SK-N-SH (cell line): ENCODE measurements around the gene CREB5. TPM values are rescaled to one million over a fixed set of nuclear protein-coding genes. Genes with fewer than 3 reads are reported as not detected.

ENCODE experiments used
- CTCF ChIA-PET: fragments of 300-600, 350-600 bp; formaldehyde crosslinking; extraction: SDS; loops from one replicate; lab custom pipeline; 2021; lab: Yijun Ruan, JAX
- POLR2A ChIA-PET: fragments of 350-600 bp; sonication (Branson Sonifier 250); formaldehyde crosslinking; extraction: SDS; loops from one replicate; lab custom pipeline; 2020; ENCODE audit warnings: antibody characterized with exemption, inconsistent platforms; lab: Yijun Ruan, JAX
- DNase-seq: peaks from one replicate; pipeline ENCODE4 v3.0.0; 2012
- H2AFZ ChIP-seq: fragments of 200-600 bp; sonication (generic); 2 replicates; pipeline ENCODE4 v1.8.1; 2016; ENCODE audit warnings: antibody characterized with exemption, mild to moderate bottlenecking, low read depth
- H3F3A ChIP-seq: fragments of 200-600 bp; sonication (generic); replicated peaks from 2 replicates; pipeline ENCODE3; 2016; ENCODE audit warnings: antibody characterized with exemption, mild to moderate bottlenecking; ENCODE audit not compliant: insufficient read depth
- H3K27ac ChIP-seq, 2 experiments: fragments of 200-500 bp in 1 of 2; fragments of 200-600 bp in 1 of 2; sonication (Bioruptor generic) in 1 of 2; sonication (generic), shearing (Covaris generic) in 1 of 2; 2 replicates each; pipeline versions ENCODE4 v1.5.1 to v1.6.1; 2014 to 2016; ENCODE audit warnings: low read depth in 2 of 2, inconsistent platforms in 1 of 2, low read length in 1 of 2, mild to moderate bottlenecking in 1 of 2, mixed read lengths in 1 of 2
- H3K27me3 ChIP-seq: fragments of 200-600 bp; sonication (generic), shearing (Covaris generic); 2 replicates; pipeline ENCODE4 v1.6.1; 2016; ENCODE audit warnings: mixed run types; ENCODE audit not compliant: insufficient read depth
- H3K36me3 ChIP-seq, 2 experiments: fragments of 200-500 bp in 1 of 2; fragments of 200-600 bp in 1 of 2; sonication (Bioruptor generic) in 1 of 2; sonication (generic) in 1 of 2; replicated peaks in 1 of 2; 2 replicates each; pipeline versions ENCODE3 to v1.5.1; 2014 to 2016; ENCODE audit warnings: low read length in 1 of 2, mild to moderate bottlenecking in 1 of 2; ENCODE audit not compliant: insufficient read depth in 2 of 2, control insufficient read depth in 1 of 2
- H3K4me1 ChIP-seq, 2 experiments: fragments of 200-500 bp in 1 of 2; fragments of 200-600 bp in 1 of 2; sonication (Bioruptor generic) in 1 of 2; sonication (generic), shearing (Covaris generic) in 1 of 2; 2 replicates each; pipeline versions ENCODE4 v1.5.1 to v1.6.1; 2014 to 2016; ENCODE audit warnings: low read depth in 1 of 2, low read length in 1 of 2, mixed run types in 1 of 2; ENCODE audit not compliant: insufficient read depth in 2 of 2, control insufficient read depth in 1 of 2
- H3K4me2 ChIP-seq: fragments of 200-600 bp; sonication (generic), shearing (Covaris generic); 2 replicates; pipeline ENCODE4 v1.6.1; 2017; ENCODE audit warnings: mixed run types
- H3K4me3 ChIP-seq, 2 experiments: fragments of 200-500 bp in 1 of 2; fragments of 200-600 bp in 1 of 2; sonication (Bioruptor generic) in 1 of 2; sonication (generic), shearing (Covaris generic) in 1 of 2; 2 replicates each; pipeline versions ENCODE4 v1.5.1 to v1.8.1; 2014 to 2016; ENCODE audit warnings: low read depth in 2 of 2, inconsistent platforms in 1 of 2, low read length in 1 of 2, mild to moderate bottlenecking in 1 of 2, mixed read lengths in 1 of 2, moderate library complexity in 1 of 2
- H3K79me2 ChIP-seq: fragments of 200-600 bp; sonication (generic); 2 replicates; pipeline ENCODE4 v1.8.1; 2017; ENCODE audit warnings: mild to moderate bottlenecking; ENCODE audit not compliant: insufficient read depth
- H3K9ac ChIP-seq: fragments of 200-600 bp; sonication (generic); 2 replicates; pipeline ENCODE4 v1.6.1; 2017; ENCODE audit warnings: mixed run types
- H3K9me2 ChIP-seq: fragments of 200-600 bp; sonication (generic); 2 replicates; pipeline ENCODE4 v1.6.1; 2017; ENCODE audit warnings: mixed run types
- H3K9me3 ChIP-seq: fragments of 200-600 bp; sonication (generic); 2 replicates; pipeline ENCODE4 v1.6.1; 2017; ENCODE audit warnings: mixed run types, mild to moderate bottlenecking, moderate library complexity
- H4K20me1 ChIP-seq: fragments of 200-600 bp; sonication (generic); 2 replicates; pipeline ENCODE4 v1.6.1; 2017; ENCODE audit warnings: mild to moderate bottlenecking, mixed run types; ENCODE audit not compliant: insufficient read depth
- EP300 ChIP-seq, 2 experiments: IDR thresholded peaks; 2 replicates each; pipeline versions ENCODE4 v1.4.0 to v1.6.1; 2012; ENCODE audit warnings: borderline replicate concordance in 1 of 2, low read depth in 1 of 2, low read length in 1 of 2
- EZH2phosphoT487 ChIP-seq: fragments of 200-600 bp; sonication (generic); IDR thresholded peaks from 2 replicates; pipeline ENCODE4 v1.6.1; 2017; ENCODE audit warnings: low read depth, mixed run types, mild to moderate bottlenecking, antibody characterized with exemption, moderate library complexity, borderline replicate concordance
- FOXJ3 ChIP-seq: sonication (generic); formaldehyde crosslinking; IDR thresholded peaks from 2 replicates; pipeline ENCODE4 v1.5.1; 2020; ENCODE audit warnings: mild to moderate bottlenecking, missing genetic modification reagents
- FOXM1 ChIP-seq: IDR thresholded peaks from 2 replicates; pipeline ENCODE4 v1.4.0; 2012; ENCODE audit warnings: low read depth, mild to moderate bottlenecking
- GABPA ChIP-seq: IDR thresholded peaks from 2 replicates; pipeline ENCODE4 v1.4.0; 2012; ENCODE audit warnings: low read depth, mild to moderate bottlenecking
- JUND ChIP-seq: IDR thresholded peaks from 2 replicates; pipeline ENCODE4 v1.4.0; 2012
- MEF2A ChIP-seq: IDR thresholded peaks from 2 replicates; pipeline ENCODE4 v1.4.0; 2012; ENCODE audit warnings: low read depth, borderline replicate concordance
- RAD21 ChIP-seq: IDR thresholded peaks from 2 replicates; pipeline ENCODE4 v1.6.1; 2012; ENCODE audit warnings: mild to moderate bottlenecking, low read length
- RCOR1 ChIP-seq: fragments of 150-350 bp; IDR thresholded peaks from 2 replicates; pipeline ENCODE4 v1.6.1; 2017; ENCODE audit warnings: antibody characterized with exemption, low read length
- RXRA ChIP-seq: IDR thresholded peaks from 2 replicates; pipeline ENCODE4 v1.4.0; 2012; ENCODE audit warnings: low read depth, mild to moderate bottlenecking, borderline replicate concordance
- TAF1 ChIP-seq: IDR thresholded peaks from 2 replicates; pipeline ENCODE4 v1.6.1; 2012; ENCODE audit warnings: low read depth, mild to moderate bottlenecking, low read length, moderate library complexity, borderline replicate concordance
- YY1 ChIP-seq: IDR thresholded peaks from 2 replicates; pipeline ENCODE4 v1.4.0; 2012; ENCODE audit warnings: low read depth, mild to moderate bottlenecking
- WGBS: methylation state at CpG from one replicate; pipeline ENCODE4 v1.1.6; 2017; ENCODE audit warnings: low lambda C conversion rate; 5-methylcytosine and 5-hydroxymethylcytosine counted together
- polyA plus RNA-seq, 3 experiments: library from polyadenylated mRNA; depleted of rRNA; stranded (reverse); fragments of >200 nt; gene quantifications; 2 replicates each; pipeline ENCODE4 v1.2.3, GENCODE V29; 2012
- TF ChIP-seq, protein P1 (sequence below): IDR thresholded peaks from 2 replicates; pipeline ENCODE4 v1.4.0; 2012; ENCODE audit warnings: low read depth, borderline replicate concordance
- TF ChIP-seq, protein P2 (sequence below): fragments of 150-350 bp; IDR thresholded peaks from 2 replicates; pipeline ENCODE4 v1.6.1; 2017; ENCODE audit warnings: antibody characterized with exemption, low read length, low read depth, borderline replicate concordance
- TF ChIP-seq, protein P3 (sequence below): IDR thresholded peaks from 2 replicates; pipeline ENCODE4 v1.4.0; 2012; ENCODE audit warnings: low read depth
- TF ChIP-seq, protein P4 (sequence below): fragments of 200-600 bp; sonication (generic); IDR thresholded peaks from 2 replicates; pipeline ENCODE4 v1.6.1; 2017; ENCODE audit warnings: antibody characterized with exemption, mild to moderate bottlenecking, moderate library complexity
- TF ChIP-seq, protein P5 (sequence below): IDR thresholded peaks from 2 replicates; pipeline ENCODE4; 2012
- TF ChIP-seq, protein P6 (sequence below): IDR thresholded peaks from 2 replicates; pipeline ENCODE4 v1.6.1; 2012; ENCODE audit warnings: mild to moderate bottlenecking, low read depth, low read length, moderate library complexity

The CREB5 gene
- polyA plus RNA-seq, 1 of the 3 experiments (the other 2 are of a cell fraction), result 19.3 TPM

DNA sequence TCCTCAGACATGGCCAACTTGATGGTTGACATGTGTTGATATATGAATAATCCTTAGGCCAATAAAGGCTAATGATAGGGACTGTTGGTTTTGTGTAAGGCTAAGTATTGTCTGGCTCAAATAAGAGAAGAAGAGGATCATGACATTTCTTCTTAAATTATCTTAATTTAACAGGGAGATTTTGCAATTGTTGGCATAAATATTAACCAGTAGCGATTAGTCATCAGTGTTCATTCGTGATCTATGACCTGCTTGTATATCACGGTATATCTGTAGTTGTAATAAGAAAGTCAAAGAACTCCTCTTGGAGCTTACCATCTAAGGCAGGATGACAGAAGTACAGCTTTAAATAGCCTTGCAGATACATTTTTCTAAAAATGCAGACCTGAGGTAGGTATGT is 196.4 kb downstream of the CREB5 start:
- Histone ChIP-seq H3K79me2 (no peaks in the 10 kb centered on the region), H3K4me2 (no peak overlapping the region), H3K4me3 (no peak overlapping the region), H2AFZ (no peak overlapping the region), H3K9me3 (no peaks in the 10 kb centered on the region), H3K4me1 (no peaks in the 10 kb centered on the region; a peak in 1 of 4 replicates), H3K27me3 (no peaks in the 10 kb centered on the region; the same call in 1 of the 2 replicates), H3K36me3 (no peaks in the 10 kb centered on the region), H3F3A (no peaks in the 10 kb centered on the region), H3K9me2 (no peaks in the 10 kb centered on the region), H4K20me1 (no peaks in the 10 kb centered on the region), H3K27ac (no peak overlapping the region), H3K9ac (no peak overlapping the region)
- WGBS, result 54% methylated on average over 3 of the region's 3 CpGs
- POLR2A ChIA-PET, result no interaction called here
- TF ChIP-seq, protein P1, sequence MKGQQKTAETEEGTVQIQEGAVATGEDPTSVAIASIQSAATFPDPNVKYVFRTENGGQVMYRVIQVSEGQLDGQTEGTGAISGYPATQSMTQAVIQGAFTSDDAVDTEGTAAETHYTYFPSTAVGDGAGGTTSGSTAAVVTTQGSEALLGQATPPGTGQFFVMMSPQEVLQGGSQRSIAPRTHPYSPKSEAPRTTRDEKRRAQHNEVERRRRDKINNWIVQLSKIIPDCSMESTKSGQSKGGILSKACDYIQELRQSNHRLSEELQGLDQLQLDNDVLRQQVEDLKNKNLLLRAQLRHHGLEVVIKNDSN, result no peak
- TF ChIP-seq JUND, result no peak
- no peak for TF ChIP-seq GABPA
- TF ChIP-seq FOXJ3 (CRISPR knock-in tag), result no peak
- TF ChIP-seq, protein P2, sequence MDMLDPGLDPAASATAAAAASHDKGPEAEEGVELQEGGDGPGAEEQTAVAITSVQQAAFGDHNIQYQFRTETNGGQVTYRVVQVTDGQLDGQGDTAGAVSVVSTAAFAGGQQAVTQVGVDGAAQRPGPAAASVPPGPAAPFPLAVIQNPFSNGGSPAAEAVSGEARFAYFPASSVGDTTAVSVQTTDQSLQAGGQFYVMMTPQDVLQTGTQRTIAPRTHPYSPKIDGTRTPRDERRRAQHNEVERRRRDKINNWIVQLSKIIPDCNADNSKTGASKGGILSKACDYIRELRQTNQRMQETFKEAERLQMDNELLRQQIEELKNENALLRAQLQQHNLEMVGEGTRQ, result no peak
- no peak for TF ChIP-seq RCOR1
- TF ChIP-seq, protein P3, sequence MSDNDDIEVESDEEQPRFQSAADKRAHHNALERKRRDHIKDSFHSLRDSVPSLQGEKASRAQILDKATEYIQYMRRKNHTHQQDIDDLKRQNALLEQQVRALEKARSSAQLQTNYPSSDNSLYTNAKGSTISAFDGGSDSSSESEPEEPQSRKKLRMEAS, result no peak
- no peak for TF ChIP-seq YY1
- TF ChIP-seq FOXM1, result no peak
- TF ChIP-seq, protein P4, sequence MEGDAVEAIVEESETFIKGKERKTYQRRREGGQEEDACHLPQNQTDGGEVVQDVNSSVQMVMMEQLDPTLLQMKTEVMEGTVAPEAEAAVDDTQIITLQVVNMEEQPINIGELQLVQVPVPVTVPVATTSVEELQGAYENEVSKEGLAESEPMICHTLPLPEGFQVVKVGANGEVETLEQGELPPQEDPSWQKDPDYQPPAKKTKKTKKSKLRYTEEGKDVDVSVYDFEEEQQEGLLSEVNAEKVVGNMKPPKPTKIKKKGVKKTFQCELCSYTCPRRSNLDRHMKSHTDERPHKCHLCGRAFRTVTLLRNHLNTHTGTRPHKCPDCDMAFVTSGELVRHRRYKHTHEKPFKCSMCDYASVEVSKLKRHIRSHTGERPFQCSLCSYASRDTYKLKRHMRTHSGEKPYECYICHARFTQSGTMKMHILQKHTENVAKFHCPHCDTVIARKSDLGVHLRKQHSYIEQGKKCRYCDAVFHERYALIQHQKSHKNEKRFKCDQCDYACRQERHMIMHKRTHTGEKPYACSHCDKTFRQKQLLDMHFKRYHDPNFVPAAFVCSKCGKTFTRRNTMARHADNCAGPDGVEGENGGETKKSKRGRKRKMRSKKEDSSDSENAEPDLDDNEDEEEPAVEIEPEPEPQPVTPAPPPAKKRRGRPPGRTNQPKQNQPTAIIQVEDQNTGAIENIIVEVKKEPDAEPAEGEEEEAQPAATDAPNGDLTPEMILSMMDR, result no peak
- TF ChIP-seq, protein P5, sequence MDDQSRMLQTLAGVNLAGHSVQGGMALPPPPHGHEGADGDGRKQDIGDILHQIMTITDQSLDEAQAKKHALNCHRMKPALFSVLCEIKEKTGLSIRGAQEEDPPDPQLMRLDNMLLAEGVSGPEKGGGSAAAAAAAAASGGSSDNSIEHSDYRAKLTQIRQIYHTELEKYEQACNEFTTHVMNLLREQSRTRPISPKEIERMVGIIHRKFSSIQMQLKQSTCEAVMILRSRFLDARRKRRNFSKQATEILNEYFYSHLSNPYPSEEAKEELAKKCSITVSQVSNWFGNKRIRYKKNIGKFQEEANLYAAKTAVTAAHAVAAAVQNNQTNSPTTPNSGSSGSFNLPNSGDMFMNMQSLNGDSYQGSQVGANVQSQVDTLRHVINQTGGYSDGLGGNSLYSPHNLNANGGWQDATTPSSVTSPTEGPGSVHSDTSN, result no peak
- no peak for TF ChIP-seq EZH2phosphoT487
- no peak for TF ChIP-seq MEF2A
- no peak for TF ChIP-seq RAD21
- no peak for TF ChIP-seq TAF1
- TF ChIP-seq, protein P6, sequence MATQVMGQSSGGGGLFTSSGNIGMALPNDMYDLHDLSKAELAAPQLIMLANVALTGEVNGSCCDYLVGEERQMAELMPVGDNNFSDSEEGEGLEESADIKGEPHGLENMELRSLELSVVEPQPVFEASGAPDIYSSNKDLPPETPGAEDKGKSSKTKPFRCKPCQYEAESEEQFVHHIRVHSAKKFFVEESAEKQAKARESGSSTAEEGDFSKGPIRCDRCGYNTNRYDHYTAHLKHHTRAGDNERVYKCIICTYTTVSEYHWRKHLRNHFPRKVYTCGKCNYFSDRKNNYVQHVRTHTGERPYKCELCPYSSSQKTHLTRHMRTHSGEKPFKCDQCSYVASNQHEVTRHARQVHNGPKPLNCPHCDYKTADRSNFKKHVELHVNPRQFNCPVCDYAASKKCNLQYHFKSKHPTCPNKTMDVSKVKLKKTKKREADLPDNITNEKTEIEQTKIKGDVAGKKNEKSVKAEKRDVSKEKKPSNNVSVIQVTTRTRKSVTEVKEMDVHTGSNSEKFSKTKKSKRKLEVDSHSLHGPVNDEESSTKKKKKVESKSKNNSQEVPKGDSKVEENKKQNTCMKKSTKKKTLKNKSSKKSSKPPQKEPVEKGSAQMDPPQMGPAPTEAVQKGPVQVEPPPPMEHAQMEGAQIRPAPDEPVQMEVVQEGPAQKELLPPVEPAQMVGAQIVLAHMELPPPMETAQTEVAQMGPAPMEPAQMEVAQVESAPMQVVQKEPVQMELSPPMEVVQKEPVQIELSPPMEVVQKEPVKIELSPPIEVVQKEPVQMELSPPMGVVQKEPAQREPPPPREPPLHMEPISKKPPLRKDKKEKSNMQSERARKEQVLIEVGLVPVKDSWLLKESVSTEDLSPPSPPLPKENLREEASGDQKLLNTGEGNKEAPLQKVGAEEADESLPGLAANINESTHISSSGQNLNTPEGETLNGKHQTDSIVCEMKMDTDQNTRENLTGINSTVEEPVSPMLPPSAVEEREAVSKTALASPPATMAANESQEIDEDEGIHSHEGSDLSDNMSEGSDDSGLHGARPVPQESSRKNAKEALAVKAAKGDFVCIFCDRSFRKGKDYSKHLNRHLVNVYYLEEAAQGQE, result no peak
- no peak for TF ChIP-seq RXRA
- no peak for TF ChIP-seq EP300 (IDR thresholded peaks at IDR 0.05; ENCODE audit: borderline replicate concordance in 1 of 2, low read depth in 1 of 2, low read length in 1 of 2)
- CTCF ChIA-PET, result interaction anchor here (1.0 to 2.3 kb wide), 3 partner anchors 10 to 313 kb away, joined by 4 to 10 read pairs (median 9); no protein-coding TSS in a partner anchor
- no peak for DNase-seq
